ENCODE results near the gene EFCAB12.
"Not testable (repeated sequence)": the region's sequence is repeated elsewhere in the genome, so short reads cannot be mapped to it uniquely, and the experiment has no call there.

EFCAB12 gene

DNA sequence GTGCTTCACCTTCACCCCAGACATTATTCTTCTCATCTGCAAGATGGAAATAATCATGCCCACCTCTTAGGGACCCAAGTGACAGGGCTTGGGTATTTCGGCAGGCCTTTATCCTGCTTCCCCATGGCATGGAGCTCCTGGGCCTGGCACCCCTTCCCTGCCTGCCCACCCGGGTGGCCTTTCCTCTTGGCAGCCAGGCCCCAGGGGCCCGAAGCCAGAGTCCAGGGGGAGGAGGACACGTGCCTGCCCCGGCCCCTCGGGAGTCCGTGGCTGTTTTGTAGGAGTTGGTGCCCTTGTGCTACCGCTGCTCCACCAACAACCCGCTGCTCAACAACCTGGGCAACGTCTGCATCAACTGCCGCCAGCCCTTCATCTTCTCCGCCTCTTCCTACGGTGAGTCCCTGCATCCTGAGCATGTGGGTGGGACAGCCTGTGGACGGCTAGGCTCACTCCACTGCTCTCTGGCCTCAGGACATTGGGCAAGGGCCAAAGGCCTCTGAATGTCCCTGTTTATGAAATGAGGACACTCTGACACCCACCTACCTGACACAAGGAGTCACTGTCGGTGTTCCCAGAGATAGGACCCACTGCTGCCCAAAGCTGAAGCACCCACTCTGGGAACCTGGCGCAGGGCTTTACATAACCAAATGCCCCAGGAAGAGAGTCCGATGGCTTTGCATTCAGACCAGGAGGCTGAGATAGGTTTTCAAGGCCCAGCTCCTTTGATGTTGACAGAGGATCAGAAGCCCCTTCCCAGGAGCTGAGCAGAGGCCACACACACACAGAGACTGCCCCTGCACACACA is 34.5 kb downstream of the EFCAB12 start:
- DNase-seq, result not testable (repeated sequence)

DNA sequence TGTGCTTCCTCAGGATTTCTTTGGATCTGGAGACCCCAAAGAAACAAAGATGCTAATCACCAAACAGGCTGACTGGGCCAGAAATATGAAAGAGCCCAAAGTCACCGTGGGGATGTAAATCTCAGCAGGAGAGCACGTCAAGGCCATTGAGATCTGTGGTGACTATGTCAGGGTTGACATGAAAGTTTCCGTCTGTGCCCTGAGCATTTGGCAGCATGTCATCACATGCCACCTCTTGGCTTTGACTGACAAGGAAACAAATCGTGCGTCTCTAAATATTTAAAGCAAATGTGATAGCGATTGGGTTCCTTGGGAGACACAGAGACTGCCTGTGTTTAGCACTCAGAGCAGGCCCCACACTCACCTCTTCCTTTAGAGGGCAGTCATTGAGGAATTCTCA is 35.2 kb downstream of the EFCAB12 start:
- DNase-seq, result no peak

DNA sequence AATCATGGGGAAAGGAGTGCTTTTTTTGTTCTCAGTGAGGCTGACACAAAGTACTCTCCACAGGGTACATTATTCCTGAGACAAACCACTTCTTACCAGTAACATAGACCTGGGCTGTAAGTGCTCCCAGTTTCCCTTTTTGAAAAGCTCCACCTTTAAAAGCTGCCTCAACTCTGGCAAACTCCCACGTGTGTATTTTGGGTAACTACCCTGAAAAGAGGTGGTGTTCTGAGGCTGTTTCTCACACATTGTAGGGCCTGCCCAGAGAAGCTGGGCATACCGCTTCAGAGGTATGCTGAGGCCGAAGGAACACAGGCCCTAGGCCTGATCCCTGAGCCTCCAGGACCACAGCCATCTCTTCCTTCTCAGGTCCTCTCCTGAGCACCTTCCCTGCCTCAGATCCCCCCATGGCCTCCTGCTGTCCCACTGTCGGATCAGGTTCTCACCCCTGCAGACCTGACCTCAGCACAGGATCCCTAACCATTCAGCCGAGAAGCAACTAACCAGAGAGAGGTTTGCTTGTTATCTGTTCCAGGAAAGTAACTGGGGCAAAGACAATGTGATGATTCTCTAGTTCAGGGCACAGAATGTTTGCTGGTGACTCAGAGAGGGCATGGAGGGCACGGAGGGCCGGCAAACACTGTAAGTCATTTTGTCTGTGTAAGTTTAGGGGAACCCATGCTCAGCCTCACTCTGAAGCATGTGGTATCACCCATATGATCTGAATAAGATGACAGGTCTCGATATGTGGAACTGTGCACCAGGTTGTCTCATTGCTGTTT is 36.1 kb downstream of the EFCAB12 start:
- DNase-seq, result not testable (repeated sequence)

DNA sequence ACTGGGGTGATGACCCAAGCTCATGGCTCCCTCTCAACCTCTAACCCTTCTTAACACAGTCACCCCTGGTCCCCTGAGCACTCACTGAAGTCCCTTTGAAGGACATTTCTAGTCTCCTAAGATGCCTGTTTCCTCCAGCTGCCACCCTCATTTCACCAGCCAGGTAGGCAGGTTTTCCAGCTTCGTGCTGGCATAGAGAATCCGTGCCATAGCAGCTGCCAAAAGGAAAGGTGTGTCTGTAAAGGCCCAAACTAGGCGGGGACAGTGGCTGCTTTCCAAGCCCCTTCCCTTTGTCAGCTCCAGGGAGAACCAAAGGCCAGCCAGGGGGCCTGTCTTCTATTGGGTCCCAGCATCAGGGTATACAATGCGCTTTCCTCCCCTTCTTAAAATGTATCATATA is 36.9 kb downstream of the EFCAB12 start:
- not testable (repeated sequence) for DNase-seq

DNA sequence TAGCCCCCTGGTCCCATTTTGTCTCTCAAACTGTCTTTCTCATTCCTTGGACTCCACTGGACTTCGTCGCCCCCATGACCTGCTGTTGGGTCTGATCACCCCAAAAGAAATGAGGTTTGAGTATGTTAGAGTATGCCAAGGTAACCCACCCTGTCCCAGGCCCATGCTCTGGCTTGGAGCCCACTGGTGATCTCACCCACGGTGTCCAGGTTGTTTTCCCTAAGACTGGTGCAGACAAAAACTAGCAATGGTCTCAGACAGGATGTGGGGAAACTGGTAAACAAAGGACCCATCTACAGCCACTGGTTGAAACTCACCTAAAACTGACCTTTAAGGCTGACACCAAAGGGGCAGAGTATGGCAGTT is 38.9 kb downstream of the EFCAB12 start:
- DNase-seq, result no peak

DNA sequence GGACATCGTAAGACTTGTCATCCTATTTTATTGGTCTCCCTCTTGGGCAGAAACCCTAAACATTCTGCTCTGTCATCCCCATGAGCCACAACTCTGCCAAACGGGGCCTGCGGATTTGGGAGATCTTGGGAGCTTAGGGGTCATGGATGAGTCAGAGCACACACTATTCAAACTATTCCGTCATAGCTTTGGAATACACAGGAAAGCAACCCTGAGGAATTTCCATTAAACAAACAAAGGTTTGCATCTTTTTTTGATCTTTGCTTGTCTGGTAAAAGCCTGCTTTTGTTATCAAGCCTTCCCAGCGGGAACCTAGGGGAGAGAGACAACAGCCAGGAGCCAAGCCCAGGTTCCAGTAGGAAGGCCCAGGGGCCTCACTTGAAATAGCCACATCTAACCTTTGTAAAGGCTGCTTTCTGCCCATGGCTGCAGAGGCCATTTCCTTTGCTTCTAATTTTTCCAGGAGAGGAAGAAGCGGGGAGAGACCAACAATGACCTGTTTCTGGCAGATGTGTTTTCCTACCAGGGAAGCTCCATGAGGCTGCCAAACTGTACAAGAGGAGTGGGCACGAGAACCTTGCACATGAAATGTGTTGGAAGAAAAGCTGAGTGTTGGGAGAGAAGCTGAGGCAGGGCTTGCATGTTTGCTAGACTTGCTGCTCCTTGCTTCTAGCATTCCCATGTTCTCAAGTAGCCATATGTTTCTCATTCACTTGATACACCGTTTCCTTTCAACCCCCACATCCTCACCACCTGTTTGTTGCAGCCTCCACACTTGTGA is 39.5 kb downstream of the EFCAB12 start:
- not testable (repeated sequence) for DNase-seq

DNA sequence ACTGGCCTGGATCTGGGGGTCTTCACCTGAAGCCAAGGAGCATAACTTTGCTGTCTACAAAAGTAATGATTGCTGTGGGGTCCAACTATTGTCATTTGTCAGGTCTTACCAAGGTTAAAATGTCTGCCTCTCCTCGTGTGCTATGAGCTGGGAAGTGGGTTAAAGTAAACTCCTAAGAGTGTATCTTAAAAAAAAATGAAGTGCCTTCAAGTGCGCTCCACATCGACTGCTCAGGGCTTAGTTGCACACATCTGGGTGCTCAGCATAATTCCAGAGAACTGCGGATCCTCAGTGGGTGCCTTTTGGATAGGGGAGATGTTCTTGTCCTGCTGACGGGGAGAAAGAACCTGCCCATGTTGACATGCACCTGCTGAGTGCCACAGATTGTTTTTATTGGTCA is 40.9 kb downstream of the EFCAB12 start:
- no peak for DNase-seq

DNA sequence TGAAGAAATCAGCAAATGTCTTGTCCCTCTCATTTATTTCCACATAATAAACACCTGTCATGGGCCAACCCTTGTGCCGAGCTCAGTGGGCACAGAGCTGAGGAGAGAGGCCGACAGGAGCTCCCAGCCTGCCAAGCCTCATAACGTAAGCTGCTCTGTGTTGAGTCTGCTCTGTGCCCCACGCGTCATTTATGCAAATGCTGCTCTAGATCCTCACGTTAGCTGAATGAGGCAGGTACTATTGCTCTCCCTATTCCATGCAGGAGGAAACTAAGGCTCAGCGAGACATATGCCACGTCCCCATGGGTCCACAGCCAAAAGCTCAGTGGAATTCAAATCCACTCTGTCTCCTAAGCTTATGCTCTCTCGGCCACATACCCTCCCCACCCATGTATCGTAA is 41.5 kb downstream of the EFCAB12 start:
- no peak for DNase-seq

DNA sequence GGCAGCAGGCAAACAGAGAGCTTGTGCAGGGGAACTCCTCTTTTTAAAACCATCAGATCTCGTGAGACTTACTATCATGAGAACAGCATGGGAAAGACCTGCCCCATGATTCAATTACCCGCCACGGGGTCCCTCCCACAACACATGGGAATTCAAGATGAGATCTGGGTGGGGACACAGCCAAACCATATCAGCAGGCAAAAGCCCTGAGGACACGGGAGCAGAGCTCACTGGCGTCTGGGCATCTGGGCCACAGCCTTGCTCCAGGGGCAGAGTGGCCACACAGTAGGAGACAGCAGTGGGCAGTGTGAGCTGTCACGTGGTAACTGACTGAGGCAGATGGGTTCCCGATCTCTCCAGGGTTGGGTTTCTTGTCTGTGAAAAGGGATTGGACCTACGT is 42.9 kb downstream of the EFCAB12 start:
- DNase-seq, result not testable (repeated sequence)

DNA sequence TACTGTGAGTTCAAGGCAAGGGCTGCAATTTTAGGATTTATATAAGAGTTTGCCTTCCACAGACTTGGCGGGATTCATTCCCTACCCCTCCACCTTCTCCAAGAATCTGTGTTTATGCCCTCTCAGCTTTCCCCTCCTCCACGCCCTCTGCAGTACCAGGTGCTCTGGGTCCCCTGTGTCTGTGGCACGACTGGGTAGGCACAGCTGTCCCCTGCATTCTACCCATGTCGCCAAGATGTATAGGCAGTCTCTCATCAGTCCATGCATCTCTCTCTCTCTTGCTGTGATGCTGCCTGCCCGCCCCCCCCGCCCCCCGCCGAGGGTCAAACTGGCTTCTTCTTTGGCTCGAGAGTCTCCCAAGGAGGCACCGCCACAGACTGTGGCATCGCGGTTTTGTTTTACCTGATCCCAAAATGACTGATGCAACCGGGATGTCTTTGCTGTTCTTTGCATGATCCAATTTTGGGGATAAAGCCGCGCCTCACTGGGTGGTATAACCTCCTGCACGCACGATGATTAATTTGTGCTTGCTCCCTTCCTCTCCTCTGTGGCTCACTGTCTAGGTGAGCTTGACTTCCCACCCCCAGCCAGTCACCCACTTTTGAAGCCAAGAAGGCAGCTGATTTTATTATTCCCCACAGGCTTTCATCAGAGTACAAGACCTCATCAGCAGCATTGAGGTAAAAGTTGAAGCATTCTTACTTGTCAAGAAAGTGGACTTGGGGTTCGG is 43.7 kb downstream of the EFCAB12 start:
- DNase-seq, result no peak

DNA sequence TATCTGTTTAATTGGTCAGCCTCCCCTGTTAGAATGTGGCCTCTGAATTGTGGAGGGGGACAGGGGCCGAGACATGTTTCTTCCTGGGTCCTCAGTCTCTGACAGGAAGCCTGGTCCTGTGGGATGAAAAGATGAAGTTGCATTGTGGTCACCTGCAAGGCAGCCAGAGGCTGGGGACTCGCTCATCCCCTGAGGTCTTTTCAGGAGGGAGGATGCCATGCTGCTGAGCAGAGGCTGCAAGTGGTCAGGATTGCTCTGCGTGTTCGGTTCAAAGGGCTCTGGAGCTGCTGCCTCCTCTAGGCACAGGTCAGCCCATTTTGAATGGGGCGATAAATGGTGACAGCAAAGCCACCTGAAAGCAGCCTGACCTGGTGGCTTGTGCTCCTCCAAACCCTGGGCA is 44.3 kb downstream of the EFCAB12 start:
- DNase-seq, result not testable (repeated sequence)

DNA sequence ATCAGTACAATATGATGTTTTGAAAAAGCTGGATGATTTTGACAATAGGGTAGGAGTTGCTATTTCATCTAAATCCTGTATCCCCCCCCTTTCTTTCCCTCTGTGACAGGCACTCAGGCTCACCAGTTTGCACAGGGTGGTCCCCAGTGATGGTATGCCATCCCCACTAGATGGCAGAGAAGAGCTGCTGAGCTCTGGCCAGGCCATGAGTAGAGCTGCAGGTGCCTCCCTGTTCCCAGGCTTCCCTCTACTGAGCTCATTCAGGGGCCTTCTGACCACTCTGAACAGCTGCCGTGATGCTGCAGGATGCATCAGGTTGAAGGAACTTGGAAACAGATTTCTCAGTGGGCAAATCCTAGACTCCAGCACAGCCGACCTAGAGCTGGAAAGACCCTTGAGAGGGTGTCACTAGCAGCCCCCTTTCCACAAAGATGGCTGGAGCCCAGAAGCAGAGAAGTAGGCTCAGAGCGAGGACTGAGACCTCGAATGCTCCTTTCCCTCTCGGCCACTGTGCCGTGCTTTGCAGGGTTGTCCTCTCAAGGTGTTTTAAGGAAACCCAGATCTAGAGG is 45.1 kb downstream of the EFCAB12 start:
- peak in 46 of 56 donors; percentile 2 to 66 (median 24) for DNase-seq

DNA sequence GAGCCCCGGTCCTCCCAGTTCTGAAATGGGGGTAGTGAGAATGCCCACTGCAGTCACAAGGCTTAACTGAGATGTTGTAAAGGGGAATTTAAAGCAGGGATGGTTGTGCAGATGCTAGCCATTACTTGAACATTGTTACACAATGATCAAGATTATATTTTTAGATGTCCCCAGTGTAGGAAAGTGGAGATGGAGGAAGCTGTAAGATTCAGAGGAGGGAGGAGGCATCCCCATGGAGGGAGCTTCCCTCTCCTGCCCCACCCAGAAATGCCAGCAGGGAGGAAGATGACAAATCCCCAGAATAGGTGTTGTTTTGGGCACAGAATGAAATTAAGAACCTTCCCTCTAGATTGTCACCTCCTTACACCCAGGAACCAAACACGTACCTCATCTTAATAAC is 46.1 kb downstream of the EFCAB12 start:
- peak in 5 of 56 donors; percentile 8 to 42 (median 25) for DNase-seq

DNA sequence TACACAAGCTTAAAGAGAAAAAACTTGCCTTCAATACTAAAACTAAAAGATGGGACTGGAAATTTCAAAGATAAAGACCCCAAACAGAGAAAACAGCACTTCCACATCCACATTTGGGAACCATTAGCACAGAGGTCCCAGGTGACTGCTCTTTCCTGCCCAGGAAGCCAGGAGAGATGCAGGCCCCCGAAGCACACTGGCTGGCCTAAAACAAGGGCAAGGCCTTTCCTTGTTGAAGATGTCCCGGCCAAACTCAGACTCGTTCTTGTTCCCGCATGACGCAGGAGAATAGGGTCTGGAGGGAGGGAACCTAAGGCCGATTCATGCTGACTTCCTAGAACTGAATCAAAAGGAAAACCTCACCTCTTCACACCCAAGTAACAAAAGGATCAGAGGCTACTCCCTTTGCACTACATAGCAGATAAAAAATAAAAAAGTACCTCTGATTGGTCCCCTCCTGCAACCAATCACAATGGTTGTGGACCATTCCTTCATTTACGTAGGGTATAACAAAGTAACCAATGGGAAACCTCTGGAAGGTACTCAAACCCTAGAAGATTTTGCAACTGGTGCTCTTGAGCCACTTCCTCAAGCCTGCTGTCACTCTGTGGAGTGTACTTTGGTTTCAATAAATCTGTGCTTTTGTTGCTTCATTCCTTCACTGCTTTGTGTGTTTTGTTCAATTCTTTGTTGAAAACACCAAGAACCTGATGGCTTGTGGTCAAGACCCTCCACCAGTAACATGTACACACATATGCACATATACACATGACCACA is 48.7 kb downstream of the EFCAB12 start:
- DNase-seq, result no peak

DNA sequence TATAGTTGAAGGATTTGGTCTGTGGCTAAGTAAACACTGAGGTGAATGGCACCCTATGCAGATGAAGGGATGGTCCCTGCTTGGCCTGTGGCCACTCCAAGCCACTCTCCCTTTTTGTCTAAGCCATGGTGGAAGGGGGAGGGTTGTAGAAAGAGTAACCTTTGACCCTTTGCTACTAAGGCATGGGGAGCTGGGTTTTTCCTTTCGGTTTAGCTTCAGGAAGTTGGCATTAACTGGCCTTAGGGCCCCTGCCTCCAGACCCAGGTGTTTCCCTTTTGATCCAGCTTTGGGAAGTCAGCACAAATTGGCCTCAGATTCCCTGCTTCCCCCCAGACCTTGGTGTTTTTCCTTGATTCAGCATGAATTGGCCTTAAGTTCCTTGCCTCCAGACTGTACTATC is 49.5 kb downstream of the EFCAB12 start:
- DNase-seq, result no peak

DNA sequence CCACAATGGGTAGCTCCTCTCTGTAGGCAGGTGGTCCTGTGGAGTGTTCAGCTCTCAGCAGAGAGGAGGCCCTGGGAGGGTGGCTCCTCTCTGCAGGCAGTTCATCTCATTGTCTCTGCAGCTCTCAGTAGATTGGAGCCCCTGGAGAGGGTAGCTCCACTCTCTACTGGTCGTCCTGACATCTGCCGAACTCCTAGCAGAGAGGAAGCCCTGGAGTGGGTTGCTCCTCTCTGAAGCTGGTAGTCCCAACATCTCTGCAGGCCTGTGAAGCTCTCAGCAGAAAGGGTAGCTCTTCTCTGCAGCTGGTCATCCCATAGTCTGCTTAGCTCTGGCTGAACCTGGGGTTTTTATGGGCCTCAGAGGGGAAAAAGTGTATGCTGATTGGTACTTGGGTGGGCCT is 50.8 kb downstream of the EFCAB12 start:
- DNase-seq, result no peak

DNA sequence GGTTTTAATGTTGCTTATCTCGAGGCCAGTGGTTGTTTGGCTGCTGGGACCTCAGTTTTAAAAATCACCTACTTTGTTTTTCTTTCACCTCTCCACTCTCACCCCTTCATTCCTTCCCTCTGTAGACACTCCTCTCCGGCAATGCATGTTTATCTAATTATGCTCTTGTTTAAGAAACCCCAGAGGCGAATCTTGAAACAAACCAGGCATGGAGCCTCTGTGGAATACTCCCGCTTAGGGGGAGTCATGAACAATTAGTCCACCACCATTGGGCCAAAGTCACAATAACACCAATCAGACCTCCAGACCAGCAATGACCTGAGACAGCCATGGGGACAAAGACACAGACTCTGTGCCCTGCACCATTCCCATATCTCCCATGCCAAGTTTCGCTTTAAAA is 53.3 kb downstream of the EFCAB12 start:
- no peak for DNase-seq

DNA sequence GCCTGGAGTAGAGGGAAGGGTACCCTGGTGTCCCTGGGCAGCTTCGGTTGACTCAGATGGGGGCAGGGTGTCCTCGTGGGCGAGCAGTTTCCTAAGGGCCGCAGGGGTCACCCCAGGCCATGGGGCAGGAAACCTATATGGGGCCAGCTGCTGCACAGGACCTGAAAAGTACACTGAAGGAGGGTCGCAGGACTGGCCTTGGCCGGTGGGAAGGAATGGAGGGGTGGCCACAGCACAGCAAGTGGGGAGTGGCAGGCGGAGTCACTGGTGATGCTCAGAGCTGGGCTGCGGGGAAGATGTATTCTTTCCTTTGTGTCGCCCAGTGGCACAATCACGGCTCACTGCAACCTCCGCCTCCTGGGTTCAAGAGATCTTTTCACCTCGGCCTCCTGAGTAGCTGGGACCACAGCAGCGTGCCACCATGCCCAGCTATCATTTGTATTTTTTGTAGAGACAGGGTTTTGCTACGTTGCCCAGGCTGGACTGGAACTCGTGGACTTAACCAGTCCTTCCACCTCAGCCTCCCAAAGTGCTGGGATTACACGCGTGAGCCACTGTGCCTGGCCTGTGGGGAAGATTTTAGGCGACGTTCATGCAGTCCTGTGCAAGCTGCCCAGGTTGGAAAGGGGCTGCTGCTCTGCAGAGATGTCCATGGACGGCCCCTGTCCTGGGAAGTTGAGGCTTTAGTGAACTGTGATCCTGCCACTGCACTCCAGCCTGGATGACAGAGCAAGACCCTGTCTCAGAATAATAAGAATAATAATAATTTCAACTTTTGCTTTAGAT is 57.2 kb downstream of the EFCAB12 start:
- no peak for DNase-seq

DNA sequence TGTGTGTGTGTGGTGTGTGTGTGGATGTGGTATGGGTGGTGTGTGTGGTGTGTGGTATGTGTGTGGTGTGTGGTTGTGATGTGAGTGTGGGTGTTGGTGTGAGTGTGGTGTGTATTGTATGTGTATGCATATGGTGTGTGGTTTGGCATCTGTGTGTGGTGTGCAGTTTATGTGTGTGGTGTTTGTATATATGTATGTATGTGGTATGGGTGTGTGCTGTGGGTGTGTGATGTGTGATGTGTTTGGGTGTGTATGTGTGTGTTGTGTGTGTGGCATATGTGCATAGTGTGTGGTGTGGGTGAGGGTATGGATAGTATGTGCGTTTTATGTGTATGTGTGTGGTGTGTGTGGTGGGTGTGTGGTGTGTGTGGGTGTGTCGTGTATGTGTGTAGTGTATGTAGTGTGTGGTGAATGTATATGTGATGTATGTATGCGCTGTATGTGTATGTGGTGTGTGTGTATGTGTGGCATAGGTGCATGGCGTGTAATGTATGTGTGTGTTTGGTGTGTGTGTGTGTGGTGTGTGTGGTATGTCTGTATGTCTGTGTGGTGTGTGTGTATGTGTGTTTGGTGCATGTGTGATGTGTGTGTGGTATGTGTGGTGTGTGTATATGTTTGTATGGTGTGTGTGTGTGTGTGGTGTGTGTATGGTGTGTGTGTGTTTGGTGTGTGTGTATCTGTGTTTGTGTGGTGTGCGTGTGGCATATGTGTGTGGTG is 58.0 kb downstream of the EFCAB12 start:
- no peak for DNase-seq
